OCI-LY1 (cell line): ENCODE data around the gene CAPZA1.

Experiments
- H2AFZ ChIP-seq: fragments of 200-600 bp; sonication (generic), shearing (Covaris generic); 2 replicates; pipeline ENCODE4 v1.6.0; 2014; ENCODE audit warnings: antibody characterized with exemption, mild to moderate bottlenecking, low read length
- H3F3A ChIP-seq: fragments of 200-600 bp; sonication (generic), shearing (Covaris generic); 2 replicates; pipeline ENCODE4 v1.6.0; 2014; ENCODE audit warnings: mild to moderate bottlenecking, antibody characterized with exemption, low read length, moderate library complexity; ENCODE audit not compliant: insufficient read depth
- H3K27ac ChIP-seq: fragments of 200-600 bp; sonication (generic); 2 replicates; pipeline ENCODE4 v1.5.1; 2014; ENCODE audit warnings: low read length, mixed run types, mild to moderate bottlenecking, low read depth; ENCODE audit not compliant: poor library complexity, severe bottlenecking
- H3K27me3 ChIP-seq: fragments of 200-600 bp; sonication (generic); 2 replicates; pipeline ENCODE4 v1.6.0; 2014; ENCODE audit warnings: antibody characterized with exemption, mild to moderate bottlenecking, low read length, moderate library complexity; ENCODE audit not compliant: insufficient read depth
- H3K36me3 ChIP-seq: fragments of 200-600 bp; sonication (generic); 2 replicates; pipeline ENCODE4 v1.6.1; 2014; ENCODE audit warnings: mild to moderate bottlenecking, antibody characterized with exemption, low read length, moderate library complexity, mixed read lengths; ENCODE audit not compliant: insufficient read depth
- H3K4me1 ChIP-seq: fragments of 200-600 bp; sonication (generic); 2 replicates; pipeline ENCODE4 v1.5.1; 2014; ENCODE audit warnings: mild to moderate bottlenecking, low read length, moderate library complexity; ENCODE audit not compliant: insufficient read depth, severe bottlenecking
- H3K4me2 ChIP-seq: fragments of 200-600 bp; sonication (generic), shearing (Covaris generic); 2 replicates; pipeline ENCODE4 v1.6.1; 2014; ENCODE audit warnings: low read length
- H3K4me3 ChIP-seq: fragments of 200-600 bp; sonication (generic); 2 replicates; pipeline ENCODE4 v1.5.1; 2014; ENCODE audit warnings: low read length, low read depth, mild to moderate bottlenecking, mixed read lengths; ENCODE audit not compliant: poor library complexity, severe bottlenecking
- H3K79me2 ChIP-seq: fragments of 200-600 bp; shearing (Covaris generic); 2 replicates; pipeline ENCODE4 v1.6.1; 2016; ENCODE audit warnings: mixed run types, low read length, mixed read lengths; ENCODE audit not compliant: insufficient read depth
- H3K9ac ChIP-seq: fragments of 200-600 bp; sonication (generic), shearing (Covaris generic); 2 replicates; pipeline ENCODE4 v1.6.1; 2014; ENCODE audit warnings: mild to moderate bottlenecking, low read length, mixed read lengths
- H3K9me2 ChIP-seq: fragments of 200-600 bp; sonication (generic), shearing (Covaris generic); 2 replicates; pipeline ENCODE4 v1.6.1; 2014; ENCODE audit warnings: low read depth, mild to moderate bottlenecking, low read length, mixed read lengths
- H3K9me3 ChIP-seq: fragments of 200-600 bp; shearing (Covaris generic); 2 replicates; pipeline ENCODE4 v1.6.1; 2014; ENCODE audit warnings: low read length, mixed read lengths
- H4K20me1 ChIP-seq: fragments of 200-600 bp; sonication (generic), shearing (Covaris generic); 2 replicates; pipeline ENCODE4 v1.6.0; 2016; ENCODE audit warnings: mild to moderate bottlenecking, low read length; ENCODE audit not compliant: insufficient read depth
- EZH2 ChIP-seq: fragments of 200-600 bp; sonication (generic), shearing (Covaris generic); IDR thresholded peaks from 2 replicates; pipeline ENCODE4 v1.8.0; 2017; ENCODE audit warnings: borderline replicate concordance, mixed run types, mild to moderate bottlenecking, antibody characterized with exemption, low read length, moderate library complexity, mixed read lengths
- TF ChIP-seq, protein P1 (sequence below): fragments of 200-600 bp; sonication (generic), shearing (Covaris generic); IDR thresholded peaks from 2 replicates; pipeline ENCODE4 v1.5.1; 2017; ENCODE audit warnings: mild to moderate bottlenecking, antibody characterized with exemption, low read length, moderate library complexity, mixed read lengths

Gene CAPZA1

GRCh38 chr1:112614460-112615065, 5.1 kb upstream of the CAPZA1 start:
- H3K9me3 ChIP-seq = no peaks in the 10 kb centered on the region
- no peak overlapping the region for H3K9ac ChIP-seq
- H3K27ac ChIP-seq = no peak overlapping the region
- no peaks in the 10 kb centered on the region for H3K36me3 ChIP-seq
- no peak for TF ChIP-seq EZH2
- TF ChIP-seq, protein P1, sequence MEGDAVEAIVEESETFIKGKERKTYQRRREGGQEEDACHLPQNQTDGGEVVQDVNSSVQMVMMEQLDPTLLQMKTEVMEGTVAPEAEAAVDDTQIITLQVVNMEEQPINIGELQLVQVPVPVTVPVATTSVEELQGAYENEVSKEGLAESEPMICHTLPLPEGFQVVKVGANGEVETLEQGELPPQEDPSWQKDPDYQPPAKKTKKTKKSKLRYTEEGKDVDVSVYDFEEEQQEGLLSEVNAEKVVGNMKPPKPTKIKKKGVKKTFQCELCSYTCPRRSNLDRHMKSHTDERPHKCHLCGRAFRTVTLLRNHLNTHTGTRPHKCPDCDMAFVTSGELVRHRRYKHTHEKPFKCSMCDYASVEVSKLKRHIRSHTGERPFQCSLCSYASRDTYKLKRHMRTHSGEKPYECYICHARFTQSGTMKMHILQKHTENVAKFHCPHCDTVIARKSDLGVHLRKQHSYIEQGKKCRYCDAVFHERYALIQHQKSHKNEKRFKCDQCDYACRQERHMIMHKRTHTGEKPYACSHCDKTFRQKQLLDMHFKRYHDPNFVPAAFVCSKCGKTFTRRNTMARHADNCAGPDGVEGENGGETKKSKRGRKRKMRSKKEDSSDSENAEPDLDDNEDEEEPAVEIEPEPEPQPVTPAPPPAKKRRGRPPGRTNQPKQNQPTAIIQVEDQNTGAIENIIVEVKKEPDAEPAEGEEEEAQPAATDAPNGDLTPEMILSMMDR = peak; percentile 70
- H3K4me2 ChIP-seq = no peak overlapping the region
- H4K20me1 ChIP-seq = no peaks in the 10 kb centered on the region
- no peaks in the 10 kb centered on the region for H3K27me3 ChIP-seq
- H3F3A ChIP-seq = no peaks in the 10 kb centered on the region
- peaks cover 24% of the 10 kb centered on the region for H3K4me1 ChIP-seq
- H3K9me2 ChIP-seq = no peaks in the 10 kb centered on the region
- no peaks in the 10 kb centered on the region for H3K79me2 ChIP-seq
- no peak overlapping the region for H2AFZ ChIP-seq
- H3K4me3 ChIP-seq = no peak overlapping the region

DNA sequence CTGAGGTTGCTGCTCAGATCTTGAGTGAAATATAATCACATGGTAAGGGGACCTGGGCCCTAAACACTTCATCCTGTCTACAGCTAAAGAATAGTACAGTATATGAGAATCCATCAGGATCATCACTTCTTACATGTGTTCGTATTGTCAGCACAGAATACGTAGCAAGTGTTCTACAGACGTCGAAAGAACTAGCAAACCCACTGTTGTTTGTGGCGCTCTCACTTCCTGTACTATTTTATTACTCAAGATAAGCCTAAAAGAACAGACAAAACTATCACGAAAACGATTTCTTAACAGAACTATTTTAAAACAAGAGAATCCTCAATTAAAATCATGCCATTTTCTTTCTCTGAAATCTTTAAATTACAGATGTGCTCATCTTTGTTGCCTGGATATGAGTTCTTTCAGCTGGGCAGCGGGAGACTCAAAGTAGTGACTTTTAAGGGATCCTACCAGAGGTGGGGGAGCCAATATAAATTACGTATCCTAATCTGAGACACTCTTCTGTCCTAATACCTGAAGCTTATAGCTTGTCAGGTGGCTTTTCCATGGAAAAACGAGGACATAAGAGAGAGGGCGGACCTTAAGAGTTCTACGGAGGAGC, 1.4 kb upstream of the CAPZA1 start:
- TF ChIP-seq EZH2 = no peak
- TF ChIP-seq, protein P1 = no peak
- no peaks in the 10 kb centered on the region for H4K20me1 ChIP-seq
- peak overlapping the region; percentile 93 for H3K9ac ChIP-seq
- no peaks in the 10 kb centered on the region for H3K36me3 ChIP-seq
- H2AFZ ChIP-seq = peak overlapping the region; percentile 68; the same call in 1 of the 2 replicates
- H3K4me2 ChIP-seq = peak overlapping the region; percentile 83
- no peaks in the 10 kb centered on the region for H3K9me3 ChIP-seq
- no peaks in the 10 kb centered on the region for H3F3A ChIP-seq
- no peaks in the 10 kb centered on the region for H3K27me3 ChIP-seq
- H3K4me1 ChIP-seq = peaks cover 42% of the 10 kb centered on the region
- no peaks in the 10 kb centered on the region for H3K9me2 ChIP-seq
- peaks cover 35% of the 10 kb centered on the region for H3K79me2 ChIP-seq
- H3K4me3 ChIP-seq = peak overlapping the region; percentile 71
- peak overlapping the region; percentile 96 for H3K27ac ChIP-seq

DNA sequence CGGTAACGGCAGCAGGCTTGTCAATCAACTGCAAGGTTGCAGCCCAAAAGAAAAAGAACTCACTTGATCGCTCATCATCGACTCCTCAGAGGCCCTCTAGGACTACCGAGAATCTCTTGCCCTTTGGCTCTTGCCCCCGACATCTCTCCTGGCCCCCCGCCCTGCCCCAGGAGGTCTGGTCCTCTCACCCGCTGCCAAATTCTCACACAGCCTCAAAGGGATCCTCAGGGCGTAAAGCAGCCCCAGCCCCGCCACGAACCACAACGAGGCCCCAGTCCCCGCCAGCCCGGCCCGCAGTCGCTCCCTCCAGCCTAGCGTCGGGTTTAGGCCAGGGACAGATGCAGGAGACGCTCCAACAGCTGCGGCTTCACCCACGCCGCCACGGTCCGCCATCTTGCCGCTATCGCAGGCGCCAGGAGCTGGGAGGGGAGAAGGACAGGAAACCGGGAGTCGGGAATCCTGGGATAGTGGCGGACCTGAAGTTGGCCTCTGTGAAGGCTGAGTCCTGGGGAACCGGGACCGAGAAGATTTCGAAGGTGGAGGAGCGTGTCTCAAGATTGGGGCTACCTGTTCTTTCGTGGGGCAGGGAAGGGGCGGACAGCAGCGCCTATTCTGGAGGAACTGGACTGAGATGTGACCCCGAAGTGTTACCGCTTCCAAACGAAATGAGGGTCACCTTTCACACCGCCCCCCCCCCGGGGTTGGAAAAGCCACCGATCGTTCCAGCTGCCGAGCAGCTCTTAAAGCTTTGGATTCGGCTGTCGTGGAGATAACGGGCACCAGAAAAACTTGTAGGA, 713 bp upstream of the CAPZA1 start, which contains the start of gene ST7L:
Gene ST7L, minus strand, starts transcription at position 421 of the 797 bp plus-strand sequence. Its CDS starts 28 bp downstream, at position 393.
- Histone ChIP-seq H3K27ac (peak within 1 kb of the TSS; percentile 96), H3K9ac (peak within 1 kb of the TSS; percentile 93)
- no peak for TF ChIP-seq EZH2
- TF ChIP-seq, protein P1 = no peak

More for the DNA sequence above, 713 bp upstream of the CAPZA1 start, which contains the start of gene ST7L:
- Histone ChIP-seq H3K4me3 (peak within 1 kb of the TSS; percentile 71), H3F3A (no peaks in the 10 kb centered on the region), H3K4me1 (peaks cover 44% of the 10 kb centered on the region), H2AFZ (peak within 1 kb of the TSS; percentile 68; the same call in 1 of the 2 replicates), H3K36me3 (no peaks in the 10 kb centered on the region), H4K20me1 (no peaks in the 10 kb centered on the region), H3K27me3 (no peaks in the 10 kb centered on the region), H3K4me2 (peak within 1 kb of the TSS; percentile 83), H3K9me2 (no peaks in the 10 kb centered on the region), H3K79me2 (peaks cover 39% of the 10 kb centered on the region), H3K9me3 (no peaks in the 10 kb centered on the region)
